Stimulated activated CD4-positive, alpha-beta T cell treated with anti-CD3 and anti-CD28 coated beads, Interleukin-4, amount 100 ng/mL, for 24 hours (primary cell): ENCODE measurements around the gene TARS1.
"Not testable (repeated sequence)": the region's sequence is repeated elsewhere in the genome, so short reads cannot be mapped to it uniquely, and the experiment has no call there.

Experiments
- DNase-seq: peaks from one replicate; pipeline ENCODE4 v3.0.0-alpha.2; 2020

Gene TARS1

DNA sequence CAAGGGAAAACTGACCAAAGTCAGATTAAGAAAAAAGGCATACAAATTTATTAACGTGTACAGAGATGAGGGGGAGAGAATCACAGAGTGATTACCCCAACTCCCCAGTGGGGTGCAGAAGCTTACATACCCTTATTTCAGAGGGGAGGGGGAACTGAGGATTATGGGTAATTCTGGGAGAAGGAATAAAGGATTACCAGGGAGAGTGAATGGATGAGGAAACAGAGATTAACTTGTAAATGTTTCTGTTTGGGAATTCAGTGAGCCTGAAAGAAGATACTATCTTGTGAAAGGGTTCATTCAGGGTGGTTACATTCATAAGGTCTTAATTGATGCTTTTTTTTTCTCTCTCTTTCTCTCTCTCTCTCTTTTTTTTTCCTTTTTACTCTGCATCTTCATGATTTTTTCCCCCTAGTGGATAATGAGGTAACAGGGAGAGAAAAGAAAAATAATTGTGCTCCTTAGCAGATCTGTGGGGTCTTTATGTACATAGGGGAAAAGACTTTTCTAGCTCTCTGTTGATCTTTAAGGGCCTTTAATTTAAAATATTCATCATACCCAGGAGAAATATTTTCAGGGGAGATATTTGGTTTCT is 49.4 kb downstream of the TARS1 start:
- DNase-seq = no peak

DNA sequence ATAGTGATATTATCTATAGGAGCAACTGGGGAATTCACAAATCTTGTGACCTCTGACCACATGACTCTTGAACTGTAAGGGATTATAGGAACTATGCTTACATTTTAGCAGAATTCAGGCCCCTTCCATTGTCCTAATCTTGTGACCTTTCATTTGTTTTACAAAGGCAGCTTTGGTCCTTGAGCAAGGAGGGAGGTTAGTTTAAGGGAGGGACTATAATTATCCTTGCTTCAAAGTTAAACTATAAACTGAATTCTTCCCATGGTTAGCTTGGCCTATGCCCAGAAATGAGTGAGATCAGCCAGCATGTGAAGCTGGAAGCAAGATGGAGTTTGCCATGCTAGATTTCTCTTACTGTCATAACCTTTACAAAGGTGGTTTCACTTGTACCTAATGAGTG is 51.2 kb downstream of the TARS1 start:
- no peak for DNase-seq

DNA sequence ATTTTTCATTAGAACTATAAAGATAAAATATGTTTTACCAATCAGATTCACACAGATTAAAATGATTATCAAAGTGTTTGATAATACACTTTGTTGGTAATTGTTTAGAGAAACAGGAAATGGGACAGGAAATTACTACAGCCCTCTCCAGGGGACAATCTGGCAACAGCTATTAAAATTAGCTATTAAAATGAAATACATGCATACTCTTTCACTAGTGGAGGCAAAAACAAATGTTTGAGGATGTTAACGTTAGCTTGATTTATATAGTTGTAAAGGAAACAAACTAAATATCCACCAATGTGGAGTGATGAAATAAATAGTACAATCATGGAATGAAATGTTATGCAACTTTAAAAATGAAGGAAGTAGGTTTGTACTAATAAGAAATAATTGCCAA is 53.7 kb downstream of the TARS1 start:
- DNase-seq = no peak

DNA sequence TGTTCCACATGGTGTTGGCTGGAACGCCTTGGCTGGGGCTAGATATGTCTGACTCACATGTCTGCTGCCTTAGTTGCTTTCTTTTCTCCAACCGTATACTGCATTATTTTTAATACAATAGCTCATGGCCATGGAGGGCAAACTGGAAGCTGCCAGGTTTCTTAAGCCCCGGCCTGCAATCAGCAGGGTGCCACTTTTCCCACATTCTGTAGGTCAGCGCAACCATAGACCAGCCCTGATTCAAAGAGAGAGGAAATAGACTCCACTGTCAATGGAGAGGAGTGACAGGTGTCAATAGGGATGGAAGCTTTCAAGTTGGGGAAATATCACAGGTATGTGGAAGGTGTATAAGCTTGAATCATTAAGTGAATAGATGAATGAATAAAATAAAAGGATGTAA is 60.5 kb downstream of the TARS1 start:
- DNase-seq = no peak

DNA sequence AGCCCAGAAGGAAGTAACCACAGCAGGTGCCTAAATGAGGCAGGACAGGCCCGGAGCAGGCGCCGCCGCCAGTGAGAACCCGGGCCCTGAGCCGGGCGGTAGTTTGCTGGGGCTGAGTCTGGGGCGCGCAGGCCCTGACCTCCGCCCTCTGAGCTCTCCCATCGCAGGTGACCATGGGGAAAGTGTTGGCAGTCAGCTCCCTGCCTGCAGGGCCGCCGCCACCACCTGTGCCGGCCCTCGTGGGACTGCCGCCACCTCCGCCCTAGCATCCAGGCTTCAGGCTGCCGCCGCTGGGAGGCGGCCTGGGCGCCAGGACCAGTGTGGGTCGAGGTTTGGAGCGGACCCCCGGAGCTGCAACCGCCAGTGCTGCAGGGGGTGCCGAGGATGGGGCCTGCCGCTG is 61.1 kb downstream of the TARS1 start:
- DNase-seq = no peak

DNA sequence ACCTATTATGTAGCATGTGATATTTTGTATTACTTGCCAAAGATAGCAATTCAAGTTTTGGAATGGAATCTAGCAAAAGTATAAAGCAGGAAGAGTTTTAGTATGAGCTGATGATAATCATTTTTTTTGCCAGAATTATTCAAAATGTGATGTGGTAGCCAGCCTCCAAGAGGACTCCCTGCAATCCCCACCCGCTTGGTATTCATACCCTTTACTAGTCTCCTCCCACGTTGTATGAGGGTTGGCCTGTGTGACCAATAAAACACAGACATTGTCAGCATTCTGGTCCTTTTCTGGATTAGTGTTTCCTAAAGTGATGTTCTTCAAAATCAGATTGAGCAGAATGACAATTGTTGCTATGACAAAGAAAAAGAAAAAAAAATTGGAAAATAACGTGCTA is 63.8 kb downstream of the TARS1 start:
- DNase-seq = no peak

DNA sequence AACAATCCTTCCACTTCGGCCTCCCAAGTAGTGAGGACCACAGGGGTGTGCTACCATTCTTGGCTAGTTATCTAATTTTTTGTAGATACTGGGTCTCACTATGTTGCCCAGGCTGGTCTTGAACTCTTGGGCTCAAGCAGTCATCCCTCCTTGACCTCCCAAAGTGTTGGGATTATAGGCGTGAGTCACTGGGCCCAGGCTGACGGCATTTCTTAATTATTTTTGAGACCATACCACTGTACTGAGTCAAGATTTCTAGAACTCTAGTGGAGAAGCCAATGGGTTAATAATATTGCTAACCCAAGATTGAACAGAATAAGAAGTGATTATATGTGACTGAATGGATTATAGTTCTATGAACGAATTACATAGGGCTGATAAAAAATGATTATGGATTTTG is 66.7 kb downstream of the TARS1 start:
- DNase-seq = no peak

DNA sequence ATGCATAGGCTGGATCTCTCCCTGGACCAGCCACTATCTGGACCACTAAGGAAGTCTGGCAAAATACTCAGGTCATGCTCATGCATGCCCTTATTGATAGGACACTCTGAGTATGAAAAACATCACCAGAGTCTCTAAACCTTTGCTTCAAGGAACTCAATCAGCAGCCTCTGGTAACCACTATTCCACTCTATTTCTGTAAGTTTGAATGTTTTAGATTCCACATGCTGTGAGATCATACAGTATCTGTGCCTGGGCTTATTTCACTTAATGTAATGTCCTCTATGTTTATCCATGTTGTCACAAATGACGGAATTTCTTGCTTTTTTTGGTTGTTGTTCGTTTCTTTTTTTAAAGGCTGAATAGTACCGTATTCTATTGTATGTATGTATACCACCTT is 68.3 kb downstream of the TARS1 start:
- no peak for DNase-seq

DNA sequence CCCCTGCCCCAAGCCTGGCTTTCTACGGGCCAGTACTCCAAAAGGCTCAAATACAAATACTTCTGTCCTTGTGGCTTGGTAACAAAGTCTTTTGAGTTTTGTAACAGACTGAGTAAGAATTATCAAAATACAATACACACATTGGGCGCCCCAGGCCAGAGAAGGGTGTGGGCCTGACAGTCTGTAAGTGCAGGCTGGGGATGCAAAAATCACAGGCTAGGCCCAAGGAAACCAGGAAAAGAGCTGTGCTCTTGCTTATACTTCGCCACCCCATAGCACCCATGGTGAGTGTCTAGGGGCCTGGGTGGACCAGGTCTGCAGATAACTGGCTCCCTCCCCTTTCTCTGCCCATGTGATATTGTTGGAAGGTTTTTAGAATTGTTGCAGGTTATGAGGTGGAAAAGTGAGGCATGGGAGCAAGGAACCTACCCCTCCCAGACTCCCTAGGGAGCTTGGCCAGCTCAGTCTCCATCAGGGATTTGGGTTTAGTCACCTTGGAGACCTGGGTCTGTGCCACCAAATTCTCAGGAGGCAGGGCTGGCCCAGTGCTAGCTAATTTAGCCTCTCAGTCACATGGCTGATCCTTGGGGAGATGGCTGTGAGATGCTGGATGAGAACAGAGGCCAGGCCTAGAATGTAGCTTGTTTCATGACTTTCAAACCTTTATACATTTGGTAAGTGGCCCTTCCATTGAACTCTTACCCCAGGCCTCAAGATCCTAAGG is 72.9 kb downstream of the TARS1 start:
- no peak for DNase-seq

DNA sequence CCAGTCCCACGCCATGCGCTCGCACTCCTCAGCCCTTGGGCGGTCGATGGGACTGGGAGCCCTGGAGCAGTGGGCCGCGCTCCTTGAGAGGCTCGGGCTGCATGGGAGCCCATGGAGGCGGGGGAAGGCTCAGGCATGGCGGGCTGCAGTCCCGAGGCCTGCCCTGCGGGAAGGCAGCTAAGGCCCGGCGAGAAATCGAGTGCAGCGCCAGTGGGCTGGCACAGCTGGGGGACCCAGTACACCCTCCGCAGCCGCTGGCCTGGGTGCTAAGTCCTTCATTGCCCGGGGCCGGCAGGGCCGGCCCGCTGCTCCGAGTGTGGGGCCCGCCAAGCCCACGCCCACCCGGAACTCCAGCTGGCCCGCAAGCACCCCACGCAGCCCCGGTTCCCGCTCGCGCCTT is 74.6 kb downstream of the TARS1 start:
- DNase-seq = not testable (repeated sequence)

DNA sequence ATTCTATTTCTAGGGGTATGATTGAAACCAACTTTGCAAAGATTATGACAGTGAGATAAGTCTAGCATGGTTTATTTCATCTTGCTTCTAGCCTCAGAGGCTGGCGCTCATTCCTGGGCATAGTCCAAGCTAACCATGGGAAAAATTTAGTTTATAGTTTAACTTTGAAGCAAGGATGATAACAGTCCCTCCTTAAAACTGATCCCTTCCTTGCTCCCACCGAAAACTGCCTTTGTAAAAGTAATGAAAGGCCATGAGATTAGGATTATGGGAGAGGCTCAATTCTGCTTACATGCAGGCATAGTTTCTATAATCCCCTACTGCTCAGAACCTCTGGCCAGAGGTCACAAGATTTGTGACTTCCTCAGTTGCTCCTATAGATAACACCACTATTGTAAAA is 75.7 kb downstream of the TARS1 start:
- no peak for DNase-seq
